MM.1S (cell line): ENCODE measurements around the gene PDE6B.

Source experiments
- CTCF ChIP-seq: fragments of 300-600 bp; sonication (generic); IDR thresholded peaks from 2 replicates; pipeline ENCODE4 v1.5.1; 2016; ENCODE audit warnings: antibody characterized with exemption, low read length, mixed read lengths
- EZH2phosphoT487 ChIP-seq: fragments of 300-600 bp; sonication (generic); IDR thresholded peaks from 2 replicates; pipeline ENCODE4 v1.6.1; 2018; ENCODE audit warnings: antibody characterized with exemption, low read length

GRCh38 chr4:706834-707598 is 81.6 kb downstream of the PDE6B start:
- TF ChIP-seq CTCF: no peak
- TF ChIP-seq EZH2phosphoT487: no peak
